Keratinocyte (primary cell): Measurements from ENCODE around the gene RHOU.

Experiments
- EZH2 ChIP-seq: IDR thresholded peaks from one replicate; pipeline ENCODE4 v1.6.1; 2012; ENCODE audit warnings: inconsistent platforms, mild to moderate bottlenecking, low read length, moderate library complexity
- TF ChIP-seq, protein P1 (sequence below), 3 experiments: IDR thresholded peaks in 1 of 3; conservative IDR thresholded peaks in 1 of 3; optimal IDR thresholded peaks in 1 of 3; 2 replicates in 2 of 3; 3 replicates in 1 of 3; pipeline versions ENCODE3 to v1.5.1; 2011; ENCODE audit warnings: low read length in 3 of 3, mild to moderate bottlenecking in 3 of 3, moderate library complexity in 2 of 3, control low read depth in 1 of 3, inconsistent platforms in 1 of 3; ENCODE audit not compliant: insufficient read depth in 2 of 3; ENCODE audit errors: extremely low read depth in 1 of 3

DNA sequence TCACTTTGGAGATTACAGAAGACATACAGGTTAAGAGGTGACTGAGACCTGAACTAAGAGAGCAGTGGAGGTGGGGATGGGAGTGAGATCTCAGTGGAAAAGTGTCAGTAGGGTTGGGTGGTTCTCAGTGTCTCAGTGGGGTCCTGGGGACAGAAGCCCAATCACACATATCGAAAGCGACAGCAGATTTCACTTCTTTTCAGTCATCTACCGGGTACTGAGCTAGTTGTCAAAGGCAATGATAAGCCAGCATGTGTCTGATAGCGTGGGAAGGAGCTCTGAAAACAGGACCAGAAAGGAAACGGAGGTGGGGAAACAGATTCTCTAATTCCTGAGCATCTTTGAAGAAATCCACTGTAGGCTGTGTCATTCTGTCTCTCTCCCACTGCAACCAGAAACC, 59.5 kb downstream of the RHOU start:
- TF ChIP-seq EZH2 = no peak
- TF ChIP-seq, protein P1, sequence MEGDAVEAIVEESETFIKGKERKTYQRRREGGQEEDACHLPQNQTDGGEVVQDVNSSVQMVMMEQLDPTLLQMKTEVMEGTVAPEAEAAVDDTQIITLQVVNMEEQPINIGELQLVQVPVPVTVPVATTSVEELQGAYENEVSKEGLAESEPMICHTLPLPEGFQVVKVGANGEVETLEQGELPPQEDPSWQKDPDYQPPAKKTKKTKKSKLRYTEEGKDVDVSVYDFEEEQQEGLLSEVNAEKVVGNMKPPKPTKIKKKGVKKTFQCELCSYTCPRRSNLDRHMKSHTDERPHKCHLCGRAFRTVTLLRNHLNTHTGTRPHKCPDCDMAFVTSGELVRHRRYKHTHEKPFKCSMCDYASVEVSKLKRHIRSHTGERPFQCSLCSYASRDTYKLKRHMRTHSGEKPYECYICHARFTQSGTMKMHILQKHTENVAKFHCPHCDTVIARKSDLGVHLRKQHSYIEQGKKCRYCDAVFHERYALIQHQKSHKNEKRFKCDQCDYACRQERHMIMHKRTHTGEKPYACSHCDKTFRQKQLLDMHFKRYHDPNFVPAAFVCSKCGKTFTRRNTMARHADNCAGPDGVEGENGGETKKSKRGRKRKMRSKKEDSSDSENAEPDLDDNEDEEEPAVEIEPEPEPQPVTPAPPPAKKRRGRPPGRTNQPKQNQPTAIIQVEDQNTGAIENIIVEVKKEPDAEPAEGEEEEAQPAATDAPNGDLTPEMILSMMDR (optimal IDR thresholded peaks at IDR 0.05 in 1 of 3, IDR thresholded peaks at IDR 0.05 in 1 of 3, conservative IDR thresholded peaks at IDR 0.05 in 1 of 3; ENCODE audit: extremely low read depth in 1 of 3, insufficient read depth in 2 of 3, low read length in 3 of 3) = no peak
